Adrenal gland (tissue), 19 donors: ENCODE measurements around the gene SLC35F2. TPM values are rescaled to one million over a fixed set of nuclear protein-coding genes. Genes with fewer than 3 reads are reported as not detected.
"Not testable (repeated sequence)": the region's sequence is repeated elsewhere in the genome, so short reads cannot be mapped to it uniquely, and the experiment has no call there.

Source experiments
- DNase-seq, 7 donors: peaks; one replicate each; pipeline ENCODE4 v3.0.0-alpha.2; 2019 to 2020
- H3K27ac ChIP-seq, 5 donors: fragments of 200-600 bp; sonication (generic) in 4 of 5; 1 replicate in 3 of 5; 2 replicates in 2 of 5; pipeline versions ENCODE4 v1.5.1 to v1.8.0; 2016 to 2020; ENCODE audit warnings: mild to moderate bottlenecking in 1 of 5
- H3K27me3 ChIP-seq: fragments of 200-600 bp; 2 replicates; pipeline ENCODE4 v1.8.0; 2021
- H3K36me3 ChIP-seq, 2 donors: fragments of 200-600 bp; replicated peaks in 1 of 2; 1 replicate in 1 of 2; 2 replicates in 1 of 2; pipeline versions ENCODE4 v1.5.1 to v1.8.0; 2018 to 2022
- H3K4me1 ChIP-seq, 2 donors: fragments of 200-600 bp; replicated peaks in 1 of 2; 1 replicate in 1 of 2; 2 replicates in 1 of 2; pipeline versions ENCODE4 v1.5.1 to v1.8.0; 2018 to 2021
- H3K4me3 ChIP-seq, 4 donors: fragments of 200-600 bp; sonication (generic) in 3 of 4; one replicate each; pipeline ENCODE4 v1.5.1; 2016 to 2018
- H3K9me3 ChIP-seq, 3 donors: fragments of 200-600 bp; sonication (generic) in 1 of 3; replicated peaks in 1 of 3; 1 replicate in 2 of 3; 2 replicates in 1 of 3; pipeline versions ENCODE4 v1.5.1 to v1.8.0; 2016 to 2021
- CTCF ChIP-seq, 6 experiments: fragments of 450-650 bp in 4 of 6; fragments of 200-600 bp in 2 of 6; sonication (generic) in 1 of 6; IDR thresholded peaks; 1 replicate in 5 of 6; 2 replicates in 1 of 6; pipeline versions ENCODE4 v1.5.1 to v1.8.0; 2016 to 2021; ENCODE audit warnings: antibody characterized with exemption in 6 of 6, mild to moderate bottlenecking in 2 of 6, moderate library complexity in 1 of 6
- POLR2A ChIP-seq, 2 donors: fragments of 450-650 bp; IDR thresholded peaks; one replicate each; pipeline ENCODE4 v1.6.1; 2017; ENCODE audit warnings: antibody characterized with exemption in 2 of 2, mild to moderate bottlenecking in 2 of 2, moderate library complexity in 1 of 2
- WGBS, 4 donors: extraction: QIAGEN DNeasy Blood & Tissue Kit in 2 of 4; methylation state at CpG; one replicate each; pipeline versions ENCODE4 v1.1.5 to v1.1.7; 2013 to 2017; 5-methylcytosine and 5-hydroxymethylcytosine counted together
- intact Hi-C, 2 donors: fragments of 100-400 bp; cut with DNase I; formaldehyde crosslinking; loops; one replicate each; pipeline versions ENCODE4 v1.14.1 to v1.15.0; 2022 to 2023
- long read RNA-seq, 10 donors: library from polyadenylated mRNA in 3 of 10; unstranded in 2 of 10; stranded (forward) in 1 of 10; transcript quantifications; one replicate each; pipeline ENCODE4 v2.0.0 and lab custom pipeline, GENCODE V29; 2021 to 2026
- polyA plus RNA-seq, 3 donors: library from polyadenylated mRNA; stranded (reverse); fragments of 200-250 nt in 2 of 3; fragments of 350-450 nt in 1 of 3; fragmentation: Illumina TruSeq in 1 of 3; extraction: RNeasy Lipid Tissue Mini Kit (QIAGEN cat#74804) in 1 of 3; gene quantifications; one replicate each; pipeline ENCODE4 v1.2.3, GENCODE V29; 2013 to 2014
- total RNA-seq, 9 donors: library from RNA; depleted of rRNA in 4 of 9; stranded (reverse); fragments of >200 nt in 4 of 9; fragments of 120-200 nt in 1 of 9; fragmentation: NEBNext Ultra II Directional in 1 of 9; extraction: Animal tissue kit (Norgen Biotek cat#: 25700) in 1 of 9; gene quantifications; one replicate each; pipeline versions ENCODE4 v1.1.0 to v1.2.4, GENCODE V29; 2013 to 2023
- donor health status: healthy with polysubstance abuse.
- donor health status: Bipolar disorder and iron deficiency.
- donor health status: DM: yes; HTN: yes; CAD: no.
- donor health status: DM: no; HTN: no; CAD: no.
- donor health status: DM: no; HTN: no; CAD: no.
- donor health status: DM: yes; HTN: yes; CAD: no.

The SLC35F2 gene
- 1 to 10 TPM in 7 of 9 donors, under 1 TPM in 2; 0.33 to 6.3 (median 1.5) TPM for total RNA-seq
- 1 to 10 TPM; 1.6 to 3.2 (median 1.6) TPM for polyA plus RNA-seq
- long read RNA-seq, donor 1, result 0 reads
- long read RNA-seq, donor 2, result 0 reads
- long read RNA-seq, donor 3, result 0 reads
- long read RNA-seq, donor 4, partial matches to known transcripts, result 0 of 2 reads
- long read RNA-seq, donor 4, other reads (novel, unspliced or antisense), result 2 of 2 reads
- long read RNA-seq, donor 5, partial matches to known transcripts, result 0 of 2 reads
- long read RNA-seq, donor 5, other reads (novel, unspliced or antisense), result 0 of 2 reads
- long read RNA-seq, donor 6, result 0 reads
- long read RNA-seq, donor 7, result 0 reads
- long read RNA-seq, donor 8, result 0 reads
- long read RNA-seq, donor 9, result 0 reads
- long read RNA-seq, donor 10, result 0 reads

- Histone ChIP-seq H3K4me3 (peak within 1 kb of the TSS in 3 of 4 donors; percentile 28 to 71 (median 62)), H3K27ac (peak within 1 kb of the TSS in 1 of 5 donors; percentile 37), H3K27me3 (no peaks in the 10 kb centered on the region), H3K4me1 (peaks cover 7 to 17% of the 10 kb centered on the region in 2 donors), H3K36me3 (no peaks in the 10 kb centered on the region), H3K9me3 (no peaks in the 10 kb centered on the region)
- intact Hi-C loops, result no loop called here
- no peak for TF ChIP-seq CTCF (IDR thresholded peaks at IDR 0.05)
- TF ChIP-seq POLR2A (IDR thresholded peaks at IDR 0.05), result no peak
- peak; percentile 28 to 53 (median 41) for DNase-seq
- WGBS, 4 donors, result 0 to 3% (median 1%) methylated on average over 16 to 73 of the region's 73 CpGs
These were observed at the start of gene SLC35F2 for GRCh38 chr11:107858217-107859070. TSS of gene SLC35F2 (minus strand) at chr11:107858787. CDS start at chr11:107858767, 20 bp downstream.

GRCh38 chr11:107908211-107908610 is 49.6 kb upstream of the SLC35F2 start:
- DNase-seq, result no peak
- Histone ChIP-seq H3K27me3 (peaks cover 6% of the 10 kb centered on the region), H3K4me1 (no peaks in the 10 kb centered on the region), H3K27ac (no peak overlapping the region), H3K4me3 (no peak overlapping the region), H3K36me3 (no peaks in the 10 kb centered on the region), H3K9me3 (no peaks in the 10 kb centered on the region)
- WGBS, 4 donors, result 63 to 75% (median 71%) methylated on average over 23 of the region's 23 CpGs
- TF ChIP-seq POLR2A (IDR thresholded peaks at IDR 0.05) (no peak), CTCF (IDR thresholded peaks at IDR 0.05) (no peak)
- intact Hi-C loops, result no loop called here

GRCh38 chr11:107898270-107898669 is 39.7 kb upstream of the SLC35F2 start:
- no peaks in the 10 kb centered on the region for H3K36me3 ChIP-seq
- no peaks in the 10 kb centered on the region for H3K27me3 ChIP-seq
- no peak overlapping the region for H3K4me3 ChIP-seq
- TF ChIP-seq POLR2A (IDR thresholded peaks at IDR 0.05), result no peak
- TF ChIP-seq CTCF (IDR thresholded peaks at IDR 0.05), result peak in 5 of 6 experiments; percentile 13 to 41 (median 33)
- no peak for DNase-seq
- intact Hi-C loops, result no loop called here
- H3K27ac ChIP-seq, result no peak overlapping the region
- no peaks in the 10 kb centered on the region for H3K9me3 ChIP-seq
- no peaks in the 10 kb centered on the region for H3K4me1 ChIP-seq
- 26 to 50% (median 30%) methylated on average over 1 of the region's 1 CpG for WGBS, 4 donors

GRCh38 chr11:107882095-107882820 is 23.7 kb upstream of the SLC35F2 start:
- H3K9me3 ChIP-seq, result no peaks in the 10 kb centered on the region
- H3K4me1 ChIP-seq, result no peaks in the 10 kb centered on the region
- intact Hi-C loops, result no loop called here
- no peak overlapping the region for H3K4me3 ChIP-seq
- no peak for TF ChIP-seq CTCF (IDR thresholded peaks at IDR 0.05)
- no peak for TF ChIP-seq POLR2A (IDR thresholded peaks at IDR 0.05)
- H3K27ac ChIP-seq, result no peak overlapping the region
- WGBS, 4 donors, result 89 to 96% (median 94%) methylated on average over 3 of the region's 3 CpGs
- H3K36me3 ChIP-seq, result no peaks in the 10 kb centered on the region
- DNase-seq, result no peak
- H3K27me3 ChIP-seq, result no peaks in the 10 kb centered on the region

- H3K27me3 ChIP-seq, H3K4me1 ChIP-seq, H3K4me3 ChIP-seq, DNase-seq, intact Hi-C loops, H3K27ac ChIP-seq, H3K36me3 ChIP-seq, H3K9me3 ChIP-seq: not testable (repeated sequence)
- 87 to 92% (median 90%) methylated on average over 9 of the region's 9 CpGs for WGBS, 4 donors
These were observed 22.9 kb upstream of the SLC35F2 start for GRCh38 chr11:107881471-107881870.
